Left cardiac atrium (tissue), 4 donors: ENCODE data around the gene TRDN. TPM values are rescaled to one million over a fixed set of nuclear protein-coding genes. Genes with fewer than 3 reads are reported as not detected.
"Not testable (repeated sequence)": the region's sequence is repeated elsewhere in the genome, so short reads cannot be mapped to it uniquely, and the experiment has no call there.

Experiments
- ATAC-seq, 2 donors: fragments of 200-7000 bp; cut with Tn5 transposase; one replicate each; pipeline ENCODE4 v1.9.1; 2020; ENCODE audit warnings: mild to moderate bottlenecking in 2 of 2, moderate library complexity in 2 of 2
- DNase-seq: peaks from one replicate; pipeline ENCODE4 v3.0.0-alpha.2; 2020
- intact Hi-C, 2 donors: fragments of 100-400 bp; cut with DNase I; formaldehyde crosslinking; loops; one replicate each; pipeline versions ENCODE4 v1.14.1 to v1.15.1; 2022 to 2023
- total RNA-seq, 2 donors: library from RNA; stranded (reverse); fragmentation: NEBNext Ultra II Directional; extraction: Animal tissue kit (Norgen Biotek cat#: 25700); gene quantifications; one replicate each; pipeline ENCODE4 v1.2.1, GENCODE V29; 2021
- donor health status: DM: no; HTN: yes; CAD: no.
- donor health status: DM: no; HTN: yes; CAD: no; lungs with severe emphysema.
- donor health status: DM: yes; HTN: yes; CAD: no.
- donor health status: Dilated cardiomyopathy.

Gene TRDN
- total RNA-seq, 2 donors from 2014 or later, result 174 to 207 TPM

GRCh38 chr6:123526128-123526527, 110.6 kb downstream of the TRDN start:
- no peak for DNase-seq
- intact Hi-C loops, result no loop called here
- ATAC-seq, result no peak

GRCh38 chr6:123524781-123525180, 112.0 kb downstream of the TRDN start:
- DNase-seq, result no peak
- ATAC-seq, result no peak
- intact Hi-C loops, result no loop called here

GRCh38 chr6:123520217-123520616, 116.5 kb downstream of the TRDN start:
- ATAC-seq (peak in 1 of 2 donors; percentile 73), DNase-seq (no peak)
- intact Hi-C loops, result no loop called here

GRCh38 chr6:123519189-123519505, 117.6 kb downstream of the TRDN start:
- intact Hi-C loops, result loop anchor here in 1 of 2 donors (2.0 kb wide), 1 partner anchor 118 kb away; the partner anchor contains the start of gene TRDN
- ATAC-seq (peak; percentile 92 to 93), DNase-seq (peak; percentile 81)

- DNase-seq (no peak), ATAC-seq (peak; percentile 32 to 64)
- intact Hi-C loops, result loop anchor here in 1 of 2 donors (2.0 kb wide), 1 partner anchor 118 kb away; the partner anchor contains the start of gene TRDN
These were observed 118.1 kb downstream of the TRDN start for GRCh38 chr6:123518441-123519188.

- no peak for ATAC-seq
- intact Hi-C loops, result no loop called here
- DNase-seq, result no peak
These were observed 121.0 kb downstream of the TRDN start for GRCh38 chr6:123515715-123516114.

- no peak for ATAC-seq
- intact Hi-C loops, result no loop called here
These were observed 127.6 kb downstream of the TRDN start for GRCh38 chr6:123509112-123509511.

GRCh38 chr6:123508290-123508689, 128.5 kb downstream of the TRDN start:
- intact Hi-C loops, result no loop called here
- no peak for DNase-seq
- no peak for ATAC-seq

More at GRCh38 chr6:123509112-123509511, 127.6 kb downstream of the TRDN start:
- DNase-seq, result no peak

GRCh38 chr6:123507582-123507981, 129.2 kb downstream of the TRDN start:
- DNase-seq (no peak), ATAC-seq (no peak)
- intact Hi-C loops, result no loop called here

GRCh38 chr6:123503619-123504018, 133.1 kb downstream of the TRDN start:
- DNase-seq (no peak), ATAC-seq (no peak)
- intact Hi-C loops, result no loop called here

GRCh38 chr6:123497025-123497424, 139.7 kb downstream of the TRDN start:
- intact Hi-C loops, result no loop called here
- ATAC-seq (no peak), DNase-seq (no peak)

GRCh38 chr6:123489589-123489988, 147.2 kb downstream of the TRDN start:
- no peak for DNase-seq
- intact Hi-C loops, result no loop called here
- no peak for ATAC-seq

GRCh38 chr6:123480986-123481385, 155.8 kb downstream of the TRDN start:
- ATAC-seq, result no peak
- intact Hi-C loops, result no loop called here
- DNase-seq, result no peak

- ATAC-seq, intact Hi-C loops, DNase-seq: not testable (repeated sequence)
These were observed 164.6 kb downstream of the TRDN start for GRCh38 chr6:123472025-123472702.

- DNase-seq (no peak), ATAC-seq (no peak)
- intact Hi-C loops, result no loop called here
These were observed 169.4 kb downstream of the TRDN start for GRCh38 chr6:123467392-123467791.

GRCh38 chr6:123462152-123462551, 174.6 kb downstream of the TRDN start:
- ATAC-seq (no peak), DNase-seq (no peak)
- intact Hi-C loops, result no loop called here

- no peak for DNase-seq
- intact Hi-C loops, result no loop called here
- no peak for ATAC-seq
These were observed 178.5 kb downstream of the TRDN start for GRCh38 chr6:123458218-123458617.

- intact Hi-C loops, result no loop called here
- DNase-seq (no peak), ATAC-seq (no peak)
These were observed 179.9 kb downstream of the TRDN start for GRCh38 chr6:123456836-123457235.

GRCh38 chr6:123454448-123454847, 182.3 kb downstream of the TRDN start:
- DNase-seq (no peak), ATAC-seq (no peak)
- intact Hi-C loops, result no loop called here

GRCh38 chr6:123453071-123453470, 183.7 kb downstream of the TRDN start:
- DNase-seq, intact Hi-C loops, ATAC-seq: not testable (repeated sequence)
